GM12878 (cell line): Measurements from ENCODE around the gene GARIN3. TPM values are rescaled to one million over a fixed set of nuclear protein-coding genes. Genes with fewer than 3 reads are reported as not detected.
A peak's percentile ranks its signal among the peaks of the same experiment; 100 is the strongest.

Experiments
- BCL11A ChIP-seq: IDR thresholded peaks from 2 replicates; pipeline ENCODE4 v1.6.1; 2011; ENCODE audit warnings: low read depth, low read length
- BHLHE40 ChIP-seq, 2 experiments: fragments of 450-650 bp in 1 of 2; IDR thresholded peaks; 2 replicates each; pipeline ENCODE4 v1.6.1; 2011 to 2017; ENCODE audit warnings: low read depth in 2 of 2, borderline replicate concordance in 1 of 2, improper control_type of control experiment in 1 of 2, low read length in 1 of 2, mild to moderate bottlenecking in 1 of 2
- GABPA ChIP-seq: IDR thresholded peaks from 2 replicates; pipeline ENCODE4 v1.6.1; 2014; ENCODE audit warnings: antibody characterized with exemption, low read depth, mild to moderate bottlenecking, inconsistent platforms
- GATAD2B ChIP-seq: fragments of 450-650 bp; conservative IDR thresholded peaks from 2 replicates; pipeline ENCODE4 v1.6.1; 2017; ENCODE audit warnings: low read depth, mild to moderate bottlenecking, moderate library complexity
- IRF4 ChIP-seq: IDR thresholded peaks from 2 replicates; pipeline ENCODE4 v1.6.1; 2011; ENCODE audit warnings: low read depth, low read length
- KDM1A ChIP-seq: fragments of 200-600 bp; sonication (generic); IDR thresholded peaks from 2 replicates; pipeline ENCODE4 v1.6.1; 2016; ENCODE audit warnings: borderline replicate concordance
- KLF5 ChIP-seq: fragments of 450-650 bp; IDR thresholded peaks from 2 replicates; pipeline ENCODE4 v1.6.1; 2014; ENCODE audit warnings: mild to moderate bottlenecking; ENCODE audit not compliant: partially characterized antibody
- LARP7 ChIP-seq: fragments of 450-650 bp; IDR thresholded peaks from 2 replicates; pipeline ENCODE4 v1.6.1; 2017; ENCODE audit warnings: mild to moderate bottlenecking
- NBN ChIP-seq: fragments of 450-650 bp; IDR thresholded peaks from 2 replicates; pipeline ENCODE4 v1.6.1; 2016
- NFIC ChIP-seq: IDR thresholded peaks from 2 replicates; pipeline ENCODE4 v1.6.1; 2012; ENCODE audit warnings: low read depth, mild to moderate bottlenecking, inconsistent platforms, low read length, moderate library complexity
- PAX8 ChIP-seq: fragments of 450-650 bp; IDR thresholded peaks from 2 replicates; pipeline ENCODE4 v1.6.1; 2017; ENCODE audit warnings: mild to moderate bottlenecking, moderate library complexity
- POLR2A ChIP-seq: IDR thresholded peaks from 2 replicates; pipeline ENCODE4 v1.6.1; 2011; ENCODE audit warnings: low read depth, mild to moderate bottlenecking, low read length
- RELA ChIP-seq: fragments of 450-650 bp; IDR thresholded peaks from 2 replicates; pipeline ENCODE4 v1.8.0; 2014; ENCODE audit warnings: borderline replicate concordance; ENCODE audit not compliant: partially characterized antibody
- TAF1 ChIP-seq: IDR thresholded peaks from 2 replicates; pipeline ENCODE4 v1.6.1; 2011; ENCODE audit warnings: mild to moderate bottlenecking, low read depth, low read length, borderline replicate concordance
- TBL1XR1 ChIP-seq: IDR thresholded peaks from 2 replicates; pipeline ENCODE4 v1.6.1; 2012; ENCODE audit warnings: low read depth, low read length, improper control_type of control experiment
- ZNF217 ChIP-seq: fragments of 450-650 bp; IDR thresholded peaks from 2 replicates; pipeline ENCODE4 v1.6.1; 2017; ENCODE audit warnings: antibody characterized with exemption, mild to moderate bottlenecking
- polyA plus RNA-seq, 11 experiments: library from polyadenylated mRNA; depleted of rRNA in 4 of 11; unstranded in 6 of 11; stranded (reverse) in 5 of 11; fragments of >200 nt; fragmentation: Nextera tagmentation in 4 of 11; fragmentation: Illumina TruSeq in 1 of 11; extraction: Ambion mirVana in 4 of 11; extraction: Trizol in 1 of 11; gene quantifications; 1 replicate in 1 of 11; 2 replicates in 10 of 11; pipeline versions ENCODE4 v1.2.1 to v1.2.3, GENCODE V29; 2011 to 2016; ENCODE audit warnings: inconsistent platforms in 2 of 11, missing spikeins in 2 of 11, low read depth in 1 of 11
- total RNA-seq, 4 experiments: library from RNA; depleted of rRNA in 3 of 4; stranded (reverse); fragments of >200 nt in 3 of 4; fragmentation: Illumina TruSeq in 1 of 4; extraction: Trizol in 1 of 4; gene quantifications; 2 replicates each; pipeline versions ENCODE4 v1.2.1 to v1.2.3, GENCODE V29; 2013 to 2021
- TF ChIP-seq, protein P1 (sequence below): IDR thresholded peaks from 2 replicates; pipeline ENCODE4 v1.6.1; 2012; ENCODE audit warnings: improper control_type of control experiment, low read depth, low read length; ENCODE audit not compliant: insufficient replicate concordance
- TF ChIP-seq, protein P2 (sequence below): IDR thresholded peaks from 2 replicates; pipeline ENCODE4 v1.6.1; 2012; ENCODE audit warnings: low read depth, low read length, improper control_type of control experiment
- TF ChIP-seq, protein P3 (sequence below): fragments of 450-650 bp; IDR thresholded peaks from 2 replicates; pipeline ENCODE4 v1.6.1; 2017; ENCODE audit warnings: low read depth, mild to moderate bottlenecking, moderate library complexity
- TF ChIP-seq, protein P4 (sequence below): fragments of 450-650 bp; formaldehyde crosslinking; IDR thresholded peaks from 2 replicates; pipeline ENCODE4 v1.4.0; 2020; ENCODE audit warnings: mild to moderate bottlenecking, moderate library complexity

The GARIN3 gene
- total and polyA plus RNA-seq, 10 of the 15 experiments (the other 5 are each of a cell fraction or from before 2014, with no cell fraction given) = 0.15 TPM; not detected in 9

DNA sequence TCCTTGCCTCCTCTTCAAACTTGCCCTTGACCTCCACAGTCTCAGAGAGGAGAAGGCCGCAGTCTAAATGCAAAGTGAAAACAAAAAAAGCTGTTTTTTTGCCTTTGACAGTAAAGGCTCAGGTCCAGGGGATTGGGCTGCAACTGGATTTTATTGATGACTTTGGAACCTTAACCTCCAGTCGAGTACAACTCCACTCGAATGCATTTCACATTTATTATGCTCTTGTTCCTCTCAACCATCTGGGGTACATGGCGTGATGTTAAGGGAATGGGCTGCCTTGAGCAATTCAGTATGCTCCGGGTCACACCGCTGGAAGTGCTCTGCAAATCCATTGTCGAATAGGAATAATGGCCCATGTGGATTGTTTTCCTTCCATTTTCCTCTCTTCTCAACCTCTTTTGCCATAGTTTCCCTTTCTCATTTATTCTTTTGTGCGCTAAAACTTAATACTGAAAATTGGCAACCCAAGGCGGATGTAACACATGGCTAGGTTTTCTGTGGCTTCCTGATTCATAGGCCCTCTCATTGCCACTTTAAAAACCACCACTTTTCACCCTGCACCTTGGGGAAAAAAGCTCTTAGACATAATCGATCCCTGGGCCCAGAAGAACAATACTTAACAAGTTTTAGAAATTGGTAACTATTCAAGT is 48.9 kb upstream of the GARIN3 start (continued):
- TF ChIP-seq, protein P1, sequence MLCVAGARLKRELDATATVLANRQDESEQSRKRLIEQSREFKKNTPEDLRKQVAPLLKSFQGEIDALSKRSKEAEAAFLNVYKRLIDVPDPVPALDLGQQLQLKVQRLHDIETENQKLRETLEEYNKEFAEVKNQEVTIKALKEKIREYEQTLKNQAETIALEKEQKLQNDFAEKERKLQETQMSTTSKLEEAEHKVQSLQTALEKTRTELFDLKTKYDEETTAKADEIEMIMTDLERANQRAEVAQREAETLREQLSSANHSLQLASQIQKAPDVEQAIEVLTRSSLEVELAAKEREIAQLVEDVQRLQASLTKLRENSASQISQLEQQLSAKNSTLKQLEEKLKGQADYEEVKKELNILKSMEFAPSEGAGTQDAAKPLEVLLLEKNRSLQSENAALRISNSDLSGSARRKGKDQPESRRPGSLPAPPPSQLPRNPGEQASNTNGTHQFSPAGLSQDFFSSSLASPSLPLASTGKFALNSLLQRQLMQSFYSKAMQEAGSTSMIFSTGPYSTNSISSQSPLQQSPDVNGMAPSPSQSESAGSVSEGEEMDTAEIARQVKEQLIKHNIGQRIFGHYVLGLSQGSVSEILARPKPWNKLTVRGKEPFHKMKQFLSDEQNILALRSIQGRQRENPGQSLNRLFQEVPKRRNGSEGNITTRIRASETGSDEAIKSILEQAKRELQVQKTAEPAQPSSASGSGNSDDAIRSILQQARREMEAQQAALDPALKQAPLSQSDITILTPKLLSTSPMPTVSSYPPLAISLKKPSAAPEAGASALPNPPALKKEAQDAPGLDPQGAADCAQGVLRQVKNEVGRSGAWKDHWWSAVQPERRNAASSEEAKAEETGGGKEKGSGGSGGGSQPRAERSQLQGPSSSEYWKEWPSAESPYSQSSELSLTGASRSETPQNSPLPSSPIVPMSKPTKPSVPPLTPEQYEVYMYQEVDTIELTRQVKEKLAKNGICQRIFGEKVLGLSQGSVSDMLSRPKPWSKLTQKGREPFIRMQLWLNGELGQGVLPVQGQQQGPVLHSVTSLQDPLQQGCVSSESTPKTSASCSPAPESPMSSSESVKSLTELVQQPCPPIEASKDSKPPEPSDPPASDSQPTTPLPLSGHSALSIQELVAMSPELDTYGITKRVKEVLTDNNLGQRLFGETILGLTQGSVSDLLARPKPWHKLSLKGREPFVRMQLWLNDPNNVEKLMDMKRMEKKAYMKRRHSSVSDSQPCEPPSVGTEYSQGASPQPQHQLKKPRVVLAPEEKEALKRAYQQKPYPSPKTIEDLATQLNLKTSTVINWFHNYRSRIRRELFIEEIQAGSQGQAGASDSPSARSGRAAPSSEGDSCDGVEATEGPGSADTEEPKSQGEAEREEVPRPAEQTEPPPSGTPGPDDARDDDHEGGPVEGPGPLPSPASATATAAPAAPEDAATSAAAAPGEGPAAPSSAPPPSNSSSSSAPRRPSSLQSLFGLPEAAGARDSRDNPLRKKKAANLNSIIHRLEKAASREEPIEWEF = peak; percentile 92
- TF ChIP-seq, protein P2, sequence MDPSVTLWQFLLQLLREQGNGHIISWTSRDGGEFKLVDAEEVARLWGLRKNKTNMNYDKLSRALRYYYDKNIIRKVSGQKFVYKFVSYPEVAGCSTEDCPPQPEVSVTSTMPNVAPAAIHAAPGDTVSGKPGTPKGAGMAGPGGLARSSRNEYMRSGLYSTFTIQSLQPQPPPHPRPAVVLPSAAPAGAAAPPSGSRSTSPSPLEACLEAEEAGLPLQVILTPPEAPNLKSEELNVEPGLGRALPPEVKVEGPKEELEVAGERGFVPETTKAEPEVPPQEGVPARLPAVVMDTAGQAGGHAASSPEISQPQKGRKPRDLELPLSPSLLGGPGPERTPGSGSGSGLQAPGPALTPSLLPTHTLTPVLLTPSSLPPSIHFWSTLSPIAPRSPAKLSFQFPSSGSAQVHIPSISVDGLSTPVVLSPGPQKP = no peak
- no peak for TF ChIP-seq POLR2A
- TF ChIP-seq BCL11A = 0 out of 2 replicates have a peak, but pooled peaks have one; percentile 7
- TF ChIP-seq GATAD2B = peak; percentile 56; the same call in 1 of the 2 replicates
- no peak for TF ChIP-seq LARP7
- no peak for TF ChIP-seq RELA
- TF ChIP-seq BHLHE40 (IDR thresholded peaks at IDR 0.05; ENCODE audit: borderline replicate concordance in 1 of 2, low read depth in 2 of 2, low read length in 1 of 2) = no peak
- TF ChIP-seq KLF5 = no peak
- TF ChIP-seq GABPA = 0 out of 2 replicates have a peak, but pooled peaks have one; percentile 10
- no peak for TF ChIP-seq ZNF217
- peak; percentile 32; the same call in 1 of the 2 replicates for TF ChIP-seq NBN
- TF ChIP-seq KDM1A = no peak
- TF ChIP-seq IRF4 = no peak
- TF ChIP-seq TBL1XR1 = no peak
- no peak for TF ChIP-seq TAF1
- TF ChIP-seq NFIC = peak; percentile 53; the same call in 1 of the 2 replicates
- TF ChIP-seq, protein P3, sequence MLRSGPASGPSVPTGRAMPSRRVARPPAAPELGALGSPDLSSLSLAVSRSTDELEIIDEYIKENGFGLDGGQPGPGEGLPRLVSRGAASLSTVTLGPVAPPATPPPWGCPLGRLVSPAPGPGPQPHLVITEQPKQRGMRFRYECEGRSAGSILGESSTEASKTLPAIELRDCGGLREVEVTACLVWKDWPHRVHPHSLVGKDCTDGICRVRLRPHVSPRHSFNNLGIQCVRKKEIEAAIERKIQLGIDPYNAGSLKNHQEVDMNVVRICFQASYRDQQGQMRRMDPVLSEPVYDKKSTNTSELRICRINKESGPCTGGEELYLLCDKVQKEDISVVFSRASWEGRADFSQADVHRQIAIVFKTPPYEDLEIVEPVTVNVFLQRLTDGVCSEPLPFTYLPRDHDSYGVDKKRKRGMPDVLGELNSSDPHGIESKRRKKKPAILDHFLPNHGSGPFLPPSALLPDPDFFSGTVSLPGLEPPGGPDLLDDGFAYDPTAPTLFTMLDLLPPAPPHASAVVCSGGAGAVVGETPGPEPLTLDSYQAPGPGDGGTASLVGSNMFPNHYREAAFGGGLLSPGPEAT = peak; percentile 66
- TF ChIP-seq, protein P4, sequence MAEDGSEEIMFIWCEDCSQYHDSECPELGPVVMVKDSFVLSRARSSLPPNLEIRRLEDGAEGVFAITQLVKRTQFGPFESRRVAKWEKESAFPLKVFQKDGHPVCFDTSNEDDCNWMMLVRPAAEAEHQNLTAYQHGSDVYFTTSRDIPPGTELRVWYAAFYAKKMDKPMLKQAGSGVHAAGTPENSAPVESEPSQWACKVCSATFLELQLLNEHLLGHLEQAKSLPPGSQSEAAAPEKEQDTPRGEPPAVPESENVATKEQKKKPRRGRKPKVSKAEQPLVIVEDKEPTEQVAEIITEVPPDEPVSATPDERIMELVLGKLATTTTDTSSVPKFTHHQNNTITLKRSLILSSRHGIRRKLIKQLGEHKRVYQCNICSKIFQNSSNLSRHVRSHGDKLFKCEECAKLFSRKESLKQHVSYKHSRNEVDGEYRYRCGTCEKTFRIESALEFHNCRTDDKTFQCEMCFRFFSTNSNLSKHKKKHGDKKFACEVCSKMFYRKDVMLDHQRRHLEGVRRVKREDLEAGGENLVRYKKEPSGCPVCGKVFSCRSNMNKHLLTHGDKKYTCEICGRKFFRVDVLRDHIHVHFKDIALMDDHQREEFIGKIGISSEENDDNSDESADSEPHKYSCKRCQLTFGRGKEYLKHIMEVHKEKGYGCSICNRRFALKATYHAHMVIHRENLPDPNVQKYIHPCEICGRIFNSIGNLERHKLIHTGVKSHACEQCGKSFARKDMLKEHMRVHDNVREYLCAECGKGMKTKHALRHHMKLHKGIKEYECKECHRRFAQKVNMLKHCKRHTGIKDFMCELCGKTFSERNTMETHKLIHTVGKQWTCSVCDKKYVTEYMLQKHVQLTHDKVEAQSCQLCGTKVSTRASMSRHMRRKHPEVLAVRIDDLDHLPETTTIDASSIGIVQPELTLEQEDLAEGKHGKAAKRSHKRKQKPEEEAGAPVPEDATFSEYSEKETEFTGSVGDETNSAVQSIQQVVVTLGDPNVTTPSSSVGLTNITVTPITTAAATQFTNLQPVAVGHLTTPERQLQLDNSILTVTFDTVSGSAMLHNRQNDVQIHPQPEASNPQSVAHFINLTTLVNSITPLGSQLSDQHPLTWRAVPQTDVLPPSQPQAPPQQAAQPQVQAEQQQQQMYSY = no peak
- TF ChIP-seq PAX8 = no peak
